Liver (tissue), 9 donors: ENCODE data around the gene CREM. TPM values are rescaled to one million over a fixed set of nuclear protein-coding genes. Genes with fewer than 3 reads are reported as not detected.

Source experiments
- DNase-seq: peaks from one replicate; pipeline ENCODE4 v3.0.0-alpha.2; 2017; ENCODE audit warnings: low spot score
- H3K27ac ChIP-seq, 2 donors: one replicate each; pipeline ENCODE4 v1.7.0; 2013; ENCODE audit warnings: inconsistent platforms in 2 of 2, low read length in 2 of 2, control low read depth in 1 of 2, low read depth in 1 of 2, mild to moderate bottlenecking in 1 of 2
- H3K27me3 ChIP-seq, 4 donors: one replicate each; pipeline versions ENCODE4 v1.6.1 to v1.7.0; 2013; ENCODE audit warnings: low read length in 3 of 4, inconsistent platforms in 1 of 4, mild to moderate bottlenecking in 1 of 4, moderate library complexity in 1 of 4; ENCODE audit not compliant: control insufficient read depth in 4 of 4, insufficient read depth in 4 of 4
- H3K36me3 ChIP-seq, 4 donors: one replicate each; pipeline versions ENCODE4 v1.6.1 to v1.7.0; 2013; ENCODE audit warnings: low read length in 3 of 4, mild to moderate bottlenecking in 3 of 4, low read depth in 1 of 4, moderate library complexity in 1 of 4; ENCODE audit not compliant: control insufficient read depth in 4 of 4, insufficient read depth in 3 of 4
- H3K4me1 ChIP-seq, 4 donors: one replicate each; pipeline versions ENCODE4 v1.6.1 to v1.7.0; 2013; ENCODE audit warnings: low read length in 3 of 4, mild to moderate bottlenecking in 3 of 4, moderate library complexity in 1 of 4; ENCODE audit not compliant: control insufficient read depth in 4 of 4, insufficient read depth in 4 of 4
- H3K4me3 ChIP-seq, 3 donors: one replicate each; pipeline versions ENCODE4 v1.6.1 to v1.7.0; 2013; ENCODE audit warnings: low read length in 3 of 3, control low read depth in 1 of 3, low read depth in 1 of 3, mild to moderate bottlenecking in 1 of 3
- H3K9ac ChIP-seq, 2 donors: one replicate each; pipeline ENCODE4 v1.7.0; 2013; ENCODE audit warnings: low read length in 2 of 2, mild to moderate bottlenecking in 2 of 2, moderate library complexity in 2 of 2, control low read depth in 1 of 2, low read depth in 1 of 2
- H3K9me3 ChIP-seq, 4 donors: one replicate each; pipeline versions ENCODE4 v1.6.1 to v1.7.0; 2013; ENCODE audit warnings: low read length in 3 of 4; ENCODE audit not compliant: control insufficient read depth in 4 of 4
- EGR1 ChIP-seq, 2 donors: IDR thresholded peaks; 2 replicates each; pipeline ENCODE4 v1.6.1; 2016 to 2018; ENCODE audit warnings: antibody characterized with exemption in 2 of 2, low read depth in 2 of 2
- FOXA1 ChIP-seq: IDR thresholded peaks from 2 replicates; pipeline ENCODE4 v1.6.1; 2016; ENCODE audit warnings: antibody characterized with exemption
- FOXA2 ChIP-seq: IDR thresholded peaks from 2 replicates; pipeline ENCODE4 v1.6.1; 2016; ENCODE audit warnings: antibody characterized with exemption
- HNF4G ChIP-seq: IDR thresholded peaks from 2 replicates; pipeline ENCODE4 v1.6.1; 2016; ENCODE audit warnings: antibody characterized with exemption
- JUND ChIP-seq, 2 donors: IDR thresholded peaks; 2 replicates each; pipeline ENCODE4 v1.6.1; 2016; ENCODE audit warnings: antibody characterized with exemption in 2 of 2
- MAX ChIP-seq: IDR thresholded peaks from 2 replicates; pipeline ENCODE4 v1.6.1; 2016; ENCODE audit warnings: antibody characterized with exemption
- NR2F2 ChIP-seq: IDR thresholded peaks from 2 replicates; pipeline ENCODE4 v1.6.1; 2016; ENCODE audit warnings: antibody characterized with exemption
- RAD21 ChIP-seq, 2 donors: IDR thresholded peaks; 2 replicates each; pipeline ENCODE4 v1.6.1; 2016; ENCODE audit warnings: antibody characterized with exemption in 2 of 2, mild to moderate bottlenecking in 2 of 2
- REST ChIP-seq: IDR thresholded peaks from 2 replicates; pipeline ENCODE4 v1.6.1; 2016; ENCODE audit warnings: antibody characterized with exemption, mild to moderate bottlenecking
- RXRA ChIP-seq, 2 donors: IDR thresholded peaks; 2 replicates each; pipeline ENCODE4 v1.6.1; 2017 to 2018; ENCODE audit warnings: antibody characterized with exemption in 2 of 2, mild to moderate bottlenecking in 1 of 2
- YY1 ChIP-seq: IDR thresholded peaks from 2 replicates; pipeline ENCODE4 v1.6.1; 2016; ENCODE audit warnings: antibody characterized with exemption, mild to moderate bottlenecking
- WGBS: extraction: QIAGEN DNeasy Blood & Tissue Kit; methylation state at CpG from one replicate; pipeline ENCODE4 v1.1.7; 2013; 5-methylcytosine and 5-hydroxymethylcytosine counted together
- polyA plus RNA-seq, 2 donors: library from polyadenylated mRNA; stranded (reverse) in 1 of 2; unstranded in 1 of 2; fragments of 200-250 nt in 1 of 2; fragments of >200 nt in 1 of 2; fragmentation: Nextera tagmentation in 1 of 2; extraction: Ambion mirVana in 1 of 2; gene quantifications; one replicate each; pipeline versions ENCODE4 v1.2.1 to v1.2.3, GENCODE V29; 2013 to 2015
- total RNA-seq, 2 donors: library from RNA; depleted of rRNA; stranded (reverse); fragments of >200 nt; gene quantifications; one replicate each; pipeline ENCODE4 v1.2.3, GENCODE V29; 2014
- donor health status: healthy.
- donor health status: healthy.
- donor health status: healthy.
- donor health status: healthy.
- donor health status: healthy.

Gene CREM
- total and polyA plus RNA-seq, 4 donors, result 14.8 to 25.5 (median 22.2) TPM

GRCh38 chr10:35192645-35193249, 66.1 kb downstream of the CREM start:
- H3K9ac ChIP-seq, result no peak overlapping the region
- H3K36me3 ChIP-seq, result no peaks in the 10 kb centered on the region
- peaks cover 0 to 7% (median 2%) of the 10 kb centered on the region in 4 donors for H3K4me1 ChIP-seq
- DNase-seq, result no peak
- 74% methylated on average over 3 of the region's 3 CpGs for WGBS
- H3K27ac ChIP-seq, result no peak overlapping the region
- H3K9me3 ChIP-seq, result no peaks in the 10 kb centered on the region
- H3K4me3 ChIP-seq, result no peak overlapping the region
- TF ChIP-seq NR2F2 (no peak), REST (no peak), FOXA2 (no peak), MAX (no peak), JUND (IDR thresholded peaks at IDR 0.05) (no peak), EGR1 (IDR thresholded peaks at IDR 0.05; ENCODE audit: low read depth in 2 of 2) (no peak), RXRA (IDR thresholded peaks at IDR 0.05) (no peak), YY1 (no peak), FOXA1 (no peak)
- H3K27me3 ChIP-seq, result no peaks in the 10 kb centered on the region

- TF ChIP-seq HNF4G (no peak), RAD21 (IDR thresholded peaks at IDR 0.05) (no peak), FOXA2 (no peak), YY1 (no peak), REST (no peak)
- no peaks in the 10 kb centered on the region for H3K27me3 ChIP-seq
- no peak overlapping the region for H3K4me3 ChIP-seq
- no peak for DNase-seq
- no peak overlapping the region for H3K27ac ChIP-seq
- H3K4me1 ChIP-seq, result peaks cover 0 to 7% (median 2%) of the 10 kb centered on the region in 4 donors
- H3K9ac ChIP-seq, result no peak overlapping the region
- H3K36me3 ChIP-seq, result no peaks in the 10 kb centered on the region
- no peaks in the 10 kb centered on the region for H3K9me3 ChIP-seq
Measured at GRCh38 chr10:35194471-35194870, 67.8 kb downstream of the CREM start.
